Astrocyte of the cerebellum (primary cell): ENCODE results near the gene KCND2.
"Not testable (repeated sequence)": the region's sequence is repeated elsewhere in the genome, so short reads cannot be mapped to it uniquely, and the experiment has no call there.

Source experiments
- DNase-seq: peaks from one replicate; pipeline ENCODE4 v3.0.0-alpha.2; 2011; ENCODE audit warnings: low read depth
- H3K4me3 ChIP-seq: 2 replicates; pipeline ENCODE4 v1.5.1; 2011; ENCODE audit warnings: mild to moderate bottlenecking, low read depth, low read length, moderate library complexity
- in situ Hi-C: cut with HindIII; loops from 2 replicates; pipeline ENCODE4 v1.10.0; 2017; ENCODE audit warnings: low sequenced_read_pairs
- TF ChIP-seq, protein P1 (sequence below): IDR thresholded peaks from 2 replicates; pipeline ENCODE4 v1.5.1; 2012; ENCODE audit warnings: low read length, low read depth, moderate library complexity, mild to moderate bottlenecking; ENCODE audit errors: missing control alignments

Gene KCND2

DNA sequence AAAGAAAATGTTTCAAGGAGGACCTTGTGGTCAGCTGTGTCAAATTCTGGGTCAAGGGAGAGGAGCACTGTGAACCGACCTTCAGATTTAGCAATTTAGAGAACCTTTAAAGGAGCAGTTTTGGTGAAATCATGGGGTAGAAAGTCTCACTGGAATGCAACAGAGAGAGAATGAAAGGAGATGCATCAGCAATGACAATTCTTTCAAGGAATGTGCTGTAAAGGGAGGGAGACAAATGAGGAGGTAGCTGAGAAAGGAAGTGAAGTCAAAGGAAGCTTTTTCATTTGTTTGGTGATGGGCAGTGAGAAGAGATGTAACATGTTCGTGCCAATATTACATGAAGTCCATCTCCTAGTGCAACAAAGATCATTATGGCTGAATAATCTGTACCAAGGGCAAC lies 418.9 kb downstream of the KCND2 start:
- TF ChIP-seq, protein P1, sequence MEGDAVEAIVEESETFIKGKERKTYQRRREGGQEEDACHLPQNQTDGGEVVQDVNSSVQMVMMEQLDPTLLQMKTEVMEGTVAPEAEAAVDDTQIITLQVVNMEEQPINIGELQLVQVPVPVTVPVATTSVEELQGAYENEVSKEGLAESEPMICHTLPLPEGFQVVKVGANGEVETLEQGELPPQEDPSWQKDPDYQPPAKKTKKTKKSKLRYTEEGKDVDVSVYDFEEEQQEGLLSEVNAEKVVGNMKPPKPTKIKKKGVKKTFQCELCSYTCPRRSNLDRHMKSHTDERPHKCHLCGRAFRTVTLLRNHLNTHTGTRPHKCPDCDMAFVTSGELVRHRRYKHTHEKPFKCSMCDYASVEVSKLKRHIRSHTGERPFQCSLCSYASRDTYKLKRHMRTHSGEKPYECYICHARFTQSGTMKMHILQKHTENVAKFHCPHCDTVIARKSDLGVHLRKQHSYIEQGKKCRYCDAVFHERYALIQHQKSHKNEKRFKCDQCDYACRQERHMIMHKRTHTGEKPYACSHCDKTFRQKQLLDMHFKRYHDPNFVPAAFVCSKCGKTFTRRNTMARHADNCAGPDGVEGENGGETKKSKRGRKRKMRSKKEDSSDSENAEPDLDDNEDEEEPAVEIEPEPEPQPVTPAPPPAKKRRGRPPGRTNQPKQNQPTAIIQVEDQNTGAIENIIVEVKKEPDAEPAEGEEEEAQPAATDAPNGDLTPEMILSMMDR, result no peak
- in situ Hi-C loops, result no loop called here
- DNase-seq, result no peak
- H3K4me3 ChIP-seq, result no peak overlapping the region

DNA sequence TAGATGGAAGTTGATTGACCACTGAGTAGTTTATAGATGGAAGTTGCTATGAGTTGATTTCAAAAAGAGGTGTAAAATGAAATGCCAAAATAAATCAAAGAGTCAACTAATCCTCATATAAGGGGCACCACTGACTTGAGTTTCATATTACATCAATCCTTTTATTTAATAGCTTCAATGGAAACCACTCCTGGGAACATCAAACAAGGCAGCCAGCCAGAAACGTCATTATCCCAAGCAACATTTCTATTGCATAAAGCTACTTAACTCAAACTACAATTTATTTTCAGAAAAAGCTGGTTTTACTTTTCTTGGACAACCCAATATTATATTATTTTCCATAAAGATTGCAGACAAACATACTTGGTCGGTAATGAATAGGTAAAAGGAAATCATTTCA lies 422.9 kb downstream of the KCND2 start:
- in situ Hi-C loops, result no loop called here
- DNase-seq, result no peak
- TF ChIP-seq, protein P1, result no peak
- no peak overlapping the region for H3K4me3 ChIP-seq

DNA sequence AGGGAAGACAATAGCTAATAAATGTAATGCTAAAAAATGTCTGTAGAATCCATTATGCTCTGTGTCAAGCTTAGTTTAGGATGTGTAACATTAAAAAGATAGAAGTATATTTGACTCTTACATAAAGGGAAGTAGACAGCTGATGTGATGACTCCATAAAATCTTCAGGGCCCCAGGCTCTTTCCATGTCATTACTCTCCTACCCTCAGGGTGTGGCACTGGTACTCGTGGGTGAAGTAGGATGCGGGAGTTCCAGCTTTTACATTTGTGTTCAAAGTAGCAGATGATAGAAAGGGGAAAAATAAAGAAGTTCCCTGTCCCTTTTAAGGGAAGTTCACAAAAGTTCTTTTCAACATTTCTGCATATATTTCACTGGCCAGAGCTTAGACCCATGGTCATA lies 427.8 kb downstream of the KCND2 start:
- TF ChIP-seq, protein P1, result no peak
- in situ Hi-C loops, result no loop called here
- H3K4me3 ChIP-seq, result no peak overlapping the region
- no peak for DNase-seq

DNA sequence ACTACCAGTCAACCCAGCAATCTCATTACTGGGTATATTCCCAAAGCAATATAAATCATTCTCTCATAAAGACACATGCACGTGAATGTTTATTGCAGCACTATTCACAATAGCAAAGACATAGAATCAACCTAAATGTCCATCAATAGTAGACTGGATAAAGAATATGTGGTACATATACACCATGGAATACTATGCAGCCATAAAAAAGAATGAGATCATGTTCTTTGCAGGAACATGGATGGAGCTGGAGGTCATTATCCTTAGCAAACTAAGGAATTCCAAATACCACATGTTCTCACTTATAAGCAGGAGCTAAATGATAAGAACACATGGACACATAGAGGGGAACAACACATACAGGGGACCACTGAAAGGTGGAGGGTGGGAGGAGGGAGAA lies 429.4 kb downstream of the KCND2 start:
- DNase-seq, H3K4me3 ChIP-seq, in situ Hi-C loops: not testable (repeated sequence)

GRCh38 chr7:120703585-120704240 lies 430.7 kb downstream of the KCND2 start:
- in situ Hi-C loops, result no loop called here
- TF ChIP-seq, protein P1, result no peak
- no peak for DNase-seq
- no peak overlapping the region for H3K4me3 ChIP-seq

DNA sequence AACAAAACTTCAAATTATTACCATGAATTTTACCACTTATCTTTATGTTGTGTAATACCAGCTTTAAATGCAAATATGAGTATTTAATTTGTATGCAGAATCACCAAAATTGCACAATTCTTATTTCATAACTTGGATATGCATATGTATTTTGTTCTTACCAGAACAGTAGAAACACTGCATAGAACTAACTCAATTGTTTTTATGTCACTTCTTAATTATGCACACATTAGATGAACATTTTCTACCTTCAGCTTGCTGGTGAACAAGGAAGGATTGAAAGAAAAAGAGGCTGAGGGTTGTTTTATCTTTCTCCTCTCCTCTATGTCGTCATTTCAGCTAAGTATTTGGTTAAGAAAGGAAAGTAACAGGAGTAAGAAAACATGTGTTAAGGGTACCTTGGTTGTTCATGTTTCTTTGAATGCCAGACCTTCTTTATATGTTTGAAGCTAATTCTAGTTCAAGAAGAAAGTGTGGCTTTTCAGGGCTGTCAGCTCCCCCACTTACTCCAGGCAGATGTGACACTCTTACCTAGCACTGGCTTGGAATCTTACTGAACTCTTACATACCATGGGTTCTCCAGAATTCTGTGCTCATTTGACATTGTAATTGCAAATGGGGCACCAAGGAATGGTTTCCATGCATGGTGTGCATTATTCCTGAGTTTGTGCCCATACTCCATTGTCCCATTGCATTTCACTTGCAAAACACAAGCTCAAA lies 436.4 kb downstream of the KCND2 start:
- H3K4me3 ChIP-seq, result no peak overlapping the region
- in situ Hi-C loops, result no loop called here
- TF ChIP-seq, protein P1, result no peak
- DNase-seq, result no peak

DNA sequence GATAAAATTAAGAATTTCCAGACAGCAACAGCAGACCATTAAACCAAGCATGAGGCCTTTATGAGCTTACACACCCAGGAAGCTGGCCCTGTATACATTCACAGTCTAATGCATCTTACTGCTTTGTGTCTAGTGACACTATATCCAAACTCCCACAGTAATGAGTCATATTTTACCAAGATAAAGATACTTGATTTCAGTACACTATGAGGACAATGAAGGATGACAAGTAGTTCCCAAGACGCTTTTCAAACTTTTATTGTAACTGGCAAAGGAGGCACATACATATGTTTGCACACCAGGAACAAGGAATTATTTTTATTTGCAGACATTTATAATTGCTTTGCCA lies 437.0 kb downstream of the KCND2 start:
- in situ Hi-C loops, result no loop called here
- no peak for DNase-seq

More for the DNA sequence above, 437.0 kb downstream of the KCND2 start:
- no peak overlapping the region for H3K4me3 ChIP-seq
- TF ChIP-seq, protein P1, result no peak
